Measurements from ENCODE around the gene PTPN18. TPM values are rescaled to one million over a fixed set of nuclear protein-coding genes. Genes with fewer than 3 reads are reported as not detected.

PTPN18 gene
- total and polyA plus RNA-seq, 12 donors = 7.8 to 35.0 (median 12.9) TPM

GRCh38 chr2:130334026-130334425 is 21.8 kb upstream of the PTPN18 start:
- H3K9me3 ChIP-seq = no peaks in the 10 kb centered on the region
- DNase-seq (no peak), ATAC-seq (no peak)
- H3K4me3 ChIP-seq = no peak overlapping the region
- TF ChIP-seq, protein P1, sequence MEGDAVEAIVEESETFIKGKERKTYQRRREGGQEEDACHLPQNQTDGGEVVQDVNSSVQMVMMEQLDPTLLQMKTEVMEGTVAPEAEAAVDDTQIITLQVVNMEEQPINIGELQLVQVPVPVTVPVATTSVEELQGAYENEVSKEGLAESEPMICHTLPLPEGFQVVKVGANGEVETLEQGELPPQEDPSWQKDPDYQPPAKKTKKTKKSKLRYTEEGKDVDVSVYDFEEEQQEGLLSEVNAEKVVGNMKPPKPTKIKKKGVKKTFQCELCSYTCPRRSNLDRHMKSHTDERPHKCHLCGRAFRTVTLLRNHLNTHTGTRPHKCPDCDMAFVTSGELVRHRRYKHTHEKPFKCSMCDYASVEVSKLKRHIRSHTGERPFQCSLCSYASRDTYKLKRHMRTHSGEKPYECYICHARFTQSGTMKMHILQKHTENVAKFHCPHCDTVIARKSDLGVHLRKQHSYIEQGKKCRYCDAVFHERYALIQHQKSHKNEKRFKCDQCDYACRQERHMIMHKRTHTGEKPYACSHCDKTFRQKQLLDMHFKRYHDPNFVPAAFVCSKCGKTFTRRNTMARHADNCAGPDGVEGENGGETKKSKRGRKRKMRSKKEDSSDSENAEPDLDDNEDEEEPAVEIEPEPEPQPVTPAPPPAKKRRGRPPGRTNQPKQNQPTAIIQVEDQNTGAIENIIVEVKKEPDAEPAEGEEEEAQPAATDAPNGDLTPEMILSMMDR (IDR thresholded peaks at IDR 0.05) = no peak
- no peak overlapping the region for H3K27ac ChIP-seq
- intact Hi-C loops (cut with DNase I) = loop anchor here in 9 of 10 donors (5.0 to 10.0 kb wide), 5 partner anchors 149 to 397 kb away; partner anchors contain the start of genes MZT2B (in 4 of the 9) and SMPD4 (in 4 of the 9)
- 73 to 76% methylated on average over 6 of the region's 6 CpGs for WGBS, 2 donors
- H3K4me1 ChIP-seq = peaks cover 0 to 18% (median 0%) of the 10 kb centered on the region in 9 donors
- H3K27me3 ChIP-seq = peaks cover 0 to 30% (median 25%) of the 10 kb centered on the region in 7 donors
- peaks cover 0 to 15% (median 0%) of the 10 kb centered on the region in 9 donors for H3K36me3 ChIP-seq

DNA sequence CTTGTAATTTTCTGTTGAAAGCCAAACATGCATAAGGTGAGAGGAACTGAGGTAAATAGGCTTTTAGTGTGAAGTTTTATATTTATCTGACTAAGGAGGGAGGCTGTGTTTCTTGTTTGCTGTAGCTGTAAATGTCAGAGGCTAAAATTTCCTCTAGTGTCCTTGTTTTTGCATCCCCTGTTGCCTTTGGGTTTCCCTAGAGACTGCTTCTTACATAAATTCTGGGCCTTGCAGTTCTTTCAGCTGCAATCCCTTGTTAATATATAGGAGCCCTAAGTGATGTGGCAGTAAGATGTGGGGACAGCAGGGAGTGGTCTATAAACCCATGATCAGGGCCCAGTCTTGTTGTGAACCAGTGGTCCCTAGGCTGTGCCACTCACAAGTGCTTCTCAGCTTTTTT is 20.6 kb upstream of the PTPN18 start:
- DNase-seq = no peak
- Histone ChIP-seq H3K4me3 (no peak overlapping the region), H3K27ac (no peak overlapping the region), H3K27me3 (peaks cover 0 to 24% (median 20%) of the 10 kb centered on the region in 7 donors), H3K9me3 (no peaks in the 10 kb centered on the region), H3K36me3 (peaks cover 0 to 27% (median 0%) of the 10 kb centered on the region in 9 donors), H3K4me1 (peaks cover 0 to 18% (median 0%) of the 10 kb centered on the region in 9 donors)
- TF ChIP-seq, protein P1 (IDR thresholded peaks at IDR 0.05) = no peak
- intact Hi-C loops (cut with DNase I) = loop anchor here in 4 of 10 donors (5.0 to 10.0 kb wide), 4 partner anchors 150 to 180 kb away; partner anchors contain the start of genes MZT2B (in 3 of the 4) and SMPD4 (in 3 of the 4)
- no peak for ATAC-seq

DNA sequence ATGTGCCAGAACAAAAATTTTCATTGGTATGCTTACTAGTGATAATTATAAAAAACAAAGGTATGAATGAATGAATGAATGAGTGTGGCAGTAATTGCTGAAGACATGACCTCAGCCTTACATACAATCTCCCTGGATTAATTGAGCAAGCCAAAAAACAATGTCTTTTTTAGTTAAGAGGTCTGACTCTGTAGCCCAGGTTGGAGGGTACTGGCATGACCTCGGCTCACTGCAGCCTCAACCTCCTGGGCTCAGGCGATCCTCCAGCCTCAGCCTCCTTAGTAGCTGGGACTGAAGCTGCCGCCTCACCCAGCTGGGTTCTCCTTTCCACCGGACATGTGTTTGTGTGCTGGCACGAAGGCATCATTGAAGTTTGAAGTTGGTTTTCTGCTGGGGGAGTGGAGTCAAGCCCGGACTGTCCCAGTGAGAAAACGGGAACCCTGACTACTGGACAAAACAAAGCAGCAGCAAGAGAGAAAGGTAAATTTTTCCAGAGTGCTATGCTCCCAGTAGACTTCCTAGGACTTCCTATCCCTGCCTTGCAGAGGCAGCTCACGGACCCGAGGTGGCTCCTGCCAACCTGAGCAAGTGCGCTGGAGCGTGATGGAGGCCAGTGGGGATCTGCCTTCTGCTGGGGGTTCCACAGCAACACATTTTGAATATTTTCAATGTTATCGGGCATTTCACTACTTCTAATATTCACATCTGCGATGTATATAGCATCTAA is 19.5 kb upstream of the PTPN18 start:
- WGBS, 2 donors = 74 to 86% methylated on average over 13 of the region's 13 CpGs
- peaks cover 0 to 24% (median 3%) of the 10 kb centered on the region in 9 donors for H3K4me1 ChIP-seq
- no peak for ATAC-seq
- H3K36me3 ChIP-seq = peaks cover 0 to 33% (median 0%) of the 10 kb centered on the region in 9 donors
- H3K4me3 ChIP-seq = peak overlapping the region in 1 of 10 donors; percentile 28
- DNase-seq = no peak
- TF ChIP-seq, protein P1 (IDR thresholded peaks at IDR 0.05) = no peak
- H3K9me3 ChIP-seq = no peaks in the 10 kb centered on the region
- H3K27me3 ChIP-seq = peaks cover 0 to 13% (median 9%) of the 10 kb centered on the region in 7 donors
- intact Hi-C loops (cut with DNase I) = loop anchor here in 4 of 10 donors (5.0 to 10.0 kb wide), 4 partner anchors 152 to 182 kb away; partner anchors contain the start of genes MZT2B (in 3 of the 4) and SMPD4 (in 3 of the 4)
- peak overlapping the region in 1 of 10 donors; percentile 12 for H3K27ac ChIP-seq

DNA sequence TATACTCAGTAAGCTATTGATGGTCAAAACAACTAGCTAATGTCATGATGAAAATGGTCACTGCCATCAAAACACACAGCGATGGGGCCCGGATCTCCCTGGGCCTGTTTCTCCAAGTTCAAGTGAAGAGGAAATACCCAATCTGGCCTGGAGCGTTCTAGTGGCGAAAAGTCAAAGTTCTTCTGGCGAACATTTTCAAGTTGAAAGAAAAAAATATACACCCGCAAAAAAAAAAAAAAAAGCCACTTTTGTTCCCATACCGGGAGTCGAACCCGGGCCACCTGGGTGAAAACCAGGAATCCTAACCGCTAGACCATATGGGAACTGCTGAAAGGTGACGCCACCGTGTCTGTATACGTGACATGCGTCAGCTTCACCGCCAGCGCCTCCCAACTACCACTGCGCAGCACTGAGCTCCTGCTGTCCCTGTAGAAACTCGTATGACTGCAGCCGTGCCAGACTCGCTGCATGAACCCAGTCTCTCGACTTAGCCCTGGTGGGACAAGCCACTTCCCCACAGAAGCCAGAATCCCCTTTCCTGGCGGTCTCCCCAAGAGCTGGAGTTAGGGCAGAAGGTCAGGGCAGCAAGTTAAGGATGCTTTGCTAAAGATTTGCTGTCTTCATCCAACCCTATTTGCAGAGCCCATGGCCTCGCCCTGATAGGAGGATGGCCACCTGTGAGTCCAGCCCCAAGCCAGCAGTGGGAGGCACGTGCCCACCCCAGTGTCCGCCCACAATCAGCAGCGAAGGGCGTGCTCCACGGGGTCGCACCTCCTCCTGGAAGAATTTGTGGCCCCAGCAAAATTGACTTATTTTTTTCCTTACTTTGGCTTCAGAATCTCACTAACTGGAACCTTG is 18.8 kb upstream of the PTPN18 start:
- Histone ChIP-seq H3K4me1 (peaks cover 0 to 27% (median 8%) of the 10 kb centered on the region in 9 donors), H3K27ac (peak overlapping the region in 5 of 10 donors; percentile 12 to 50 (median 31)), H3K36me3 (peaks cover 0 to 33% (median 0%) of the 10 kb centered on the region in 9 donors), H3K9me3 (no peaks in the 10 kb centered on the region), H3K27me3 (peaks cover 0 to 5% (median 2%) of the 10 kb centered on the region in 7 donors), H3K4me3 (peak overlapping the region in 7 of 10 donors; percentile 14 to 34 (median 28))
- DNase-seq (peak; percentile 67 to 79), ATAC-seq (peak in 7 of 8 donors; percentile 59 to 83 (median 69))
- 13 to 22% methylated on average over 29 of the region's 29 CpGs for WGBS, 2 donors
- TF ChIP-seq, protein P1 (IDR thresholded peaks at IDR 0.05) = no peak
- intact Hi-C loops (cut with DNase I) = loop anchor here in 4 of 10 donors (5.0 to 10.0 kb wide), 4 partner anchors 152 to 182 kb away; partner anchors contain the start of genes MZT2B (in 3 of the 4) and SMPD4 (in 3 of the 4)
